ENCODE results near the gene C5orf52.
"Not testable (repeated sequence)": the region's sequence is repeated elsewhere in the genome, so short reads cannot be mapped to it uniquely, and the experiment has no call there.

The C5orf52 gene

GRCh38 chr5:157680239-157680638 lies 8.9 kb downstream of the C5orf52 start:
- DNase-seq (ENCODE audit: low read depth): no peak
- H3K27me3 ChIP-seq (replicated peaks; ENCODE audit: control insufficient read depth, insufficient read depth, low read length): peaks cover 5% of the 10 kb centered on the region
- H3K36me3 ChIP-seq (ENCODE audit: control insufficient read depth, insufficient read depth, low read length, severe bottlenecking): no peaks in the 10 kb centered on the region
- no peak overlapping the region for H3K4me3 ChIP-seq (ENCODE audit: low read length)
- no peaks in the 10 kb centered on the region for H3K4me1 ChIP-seq (ENCODE audit: control insufficient read depth, insufficient read depth, low read length)
- H3K9ac ChIP-seq (ENCODE audit: low read length): no peak overlapping the region
- H3K9me3 ChIP-seq (ENCODE audit: control insufficient read depth, low read length): no peaks in the 10 kb centered on the region

- Histone ChIP-seq H3K27me3 (replicated peaks; ENCODE audit: control insufficient read depth, insufficient read depth, low read length) (peaks cover 5% of the 10 kb centered on the region), H3K4me3 (ENCODE audit: low read length) (no peak overlapping the region), H3K9ac (ENCODE audit: low read length) (no peak overlapping the region), H3K36me3 (ENCODE audit: control insufficient read depth, insufficient read depth, low read length, severe bottlenecking) (no peaks in the 10 kb centered on the region), H3K4me1 (ENCODE audit: control insufficient read depth, insufficient read depth, low read length) (no peaks in the 10 kb centered on the region), H3K9me3 (ENCODE audit: control insufficient read depth, low read length) (no peaks in the 10 kb centered on the region)
- DNase-seq (ENCODE audit: low read depth): no peak
Measured at GRCh38 chr5:157681048-157681447, 9.7 kb downstream of the C5orf52 start.

GRCh38 chr5:157682257-157682656 lies 10.9 kb downstream of the C5orf52 start:
- H3K4me3 ChIP-seq (ENCODE audit: low read length): no peak overlapping the region
- no peaks in the 10 kb centered on the region for H3K9me3 ChIP-seq (ENCODE audit: control insufficient read depth, low read length)
- peaks cover 5% of the 10 kb centered on the region for H3K27me3 ChIP-seq (replicated peaks; ENCODE audit: control insufficient read depth, insufficient read depth, low read length)
- no peaks in the 10 kb centered on the region for H3K36me3 ChIP-seq (ENCODE audit: control insufficient read depth, insufficient read depth, low read length, severe bottlenecking)
- no peak for DNase-seq (ENCODE audit: low read depth)
- H3K4me1 ChIP-seq (ENCODE audit: control insufficient read depth, insufficient read depth, low read length): peaks cover 5% of the 10 kb centered on the region
- H3K9ac ChIP-seq (ENCODE audit: low read length): no peak overlapping the region

- not testable (repeated sequence) for H3K27me3 ChIP-seq (replicated peaks; ENCODE audit: control insufficient read depth, insufficient read depth, low read length); DNase-seq (ENCODE audit: low read depth); H3K9ac ChIP-seq (ENCODE audit: low read length); H3K4me3 ChIP-seq (ENCODE audit: low read length); H3K36me3 ChIP-seq (ENCODE audit: control insufficient read depth, insufficient read depth, low read length, severe bottlenecking); H3K4me1 ChIP-seq (ENCODE audit: control insufficient read depth, insufficient read depth, low read length); H3K9me3 ChIP-seq (ENCODE audit: control insufficient read depth, low read length)
Measured at GRCh38 chr5:157686276-157687197, 15.2 kb downstream of the C5orf52 start.

GRCh38 chr5:157687198-157687554 lies 15.8 kb downstream of the C5orf52 start:
- H3K9ac ChIP-seq (ENCODE audit: low read length): no peak overlapping the region
- H3K4me3 ChIP-seq (ENCODE audit: low read length): no peak overlapping the region
- no peak for DNase-seq (ENCODE audit: low read depth)
- H3K36me3 ChIP-seq (ENCODE audit: control insufficient read depth, insufficient read depth, low read length, severe bottlenecking): no peaks in the 10 kb centered on the region
- H3K9me3 ChIP-seq (ENCODE audit: control insufficient read depth, low read length): no peaks in the 10 kb centered on the region
- no peaks in the 10 kb centered on the region for H3K27me3 ChIP-seq (replicated peaks; ENCODE audit: control insufficient read depth, insufficient read depth, low read length)
- peaks cover 5% of the 10 kb centered on the region for H3K4me1 ChIP-seq (ENCODE audit: control insufficient read depth, insufficient read depth, low read length)

GRCh38 chr5:157689942-157690689 lies 18.8 kb downstream of the C5orf52 start:
- H3K4me1 ChIP-seq (ENCODE audit: control insufficient read depth, insufficient read depth, low read length): peaks cover 5% of the 10 kb centered on the region
- H3K36me3 ChIP-seq (ENCODE audit: control insufficient read depth, insufficient read depth, low read length, severe bottlenecking): no peaks in the 10 kb centered on the region
- no peak overlapping the region for H3K9ac ChIP-seq (ENCODE audit: low read length)
- no peaks in the 10 kb centered on the region for H3K9me3 ChIP-seq (ENCODE audit: control insufficient read depth, low read length)
- DNase-seq (ENCODE audit: low read depth): no peak
- H3K27me3 ChIP-seq (replicated peaks; ENCODE audit: control insufficient read depth, insufficient read depth, low read length): no peaks in the 10 kb centered on the region
- no peak overlapping the region for H3K4me3 ChIP-seq (ENCODE audit: low read length)

- Histone ChIP-seq H3K4me1 (ENCODE audit: control insufficient read depth, insufficient read depth, low read length) (peaks cover 5% of the 10 kb centered on the region), H3K27me3 (replicated peaks; ENCODE audit: control insufficient read depth, insufficient read depth, low read length) (no peaks in the 10 kb centered on the region), H3K9ac (ENCODE audit: low read length) (no peak overlapping the region), H3K9me3 (ENCODE audit: control insufficient read depth, low read length) (no peaks in the 10 kb centered on the region), H3K4me3 (ENCODE audit: low read length) (no peak overlapping the region), H3K36me3 (ENCODE audit: control insufficient read depth, insufficient read depth, low read length, severe bottlenecking) (no peaks in the 10 kb centered on the region)
- no peak for DNase-seq (ENCODE audit: low read depth)
Measured at GRCh38 chr5:157690690-157691433, 19.5 kb downstream of the C5orf52 start.

GRCh38 chr5:157693816-157694215 lies 22.5 kb downstream of the C5orf52 start:
- not testable (repeated sequence) for H3K4me1 ChIP-seq (ENCODE audit: control insufficient read depth, insufficient read depth, low read length); H3K9me3 ChIP-seq (ENCODE audit: control insufficient read depth, low read length); H3K4me3 ChIP-seq (ENCODE audit: low read length); DNase-seq (ENCODE audit: low read depth); H3K9ac ChIP-seq (ENCODE audit: low read length); H3K27me3 ChIP-seq (replicated peaks; ENCODE audit: control insufficient read depth, insufficient read depth, low read length); H3K36me3 ChIP-seq (ENCODE audit: control insufficient read depth, insufficient read depth, low read length, severe bottlenecking)

GRCh38 chr5:157696154-157696553 lies 24.8 kb downstream of the C5orf52 start:
- not testable (repeated sequence) for H3K4me3 ChIP-seq (ENCODE audit: low read length); H3K4me1 ChIP-seq (ENCODE audit: control insufficient read depth, insufficient read depth, low read length); H3K36me3 ChIP-seq (ENCODE audit: control insufficient read depth, insufficient read depth, low read length, severe bottlenecking); H3K9ac ChIP-seq (ENCODE audit: low read length); H3K27me3 ChIP-seq (replicated peaks; ENCODE audit: control insufficient read depth, insufficient read depth, low read length); DNase-seq (ENCODE audit: low read depth)
- H3K9me3 ChIP-seq (ENCODE audit: control insufficient read depth, low read length): peaks cover 12% of the 10 kb centered on the region

GRCh38 chr5:157698674-157699073 lies 27.3 kb downstream of the C5orf52 start:
- not testable (repeated sequence) for H3K36me3 ChIP-seq (ENCODE audit: control insufficient read depth, insufficient read depth, low read length, severe bottlenecking); DNase-seq (ENCODE audit: low read depth); H3K9ac ChIP-seq (ENCODE audit: low read length); H3K4me1 ChIP-seq (ENCODE audit: control insufficient read depth, insufficient read depth, low read length); H3K27me3 ChIP-seq (replicated peaks; ENCODE audit: control insufficient read depth, insufficient read depth, low read length); H3K4me3 ChIP-seq (ENCODE audit: low read length)
- peaks cover 12% of the 10 kb centered on the region for H3K9me3 ChIP-seq (ENCODE audit: control insufficient read depth, low read length)

GRCh38 chr5:157703736-157704135 lies 32.4 kb downstream of the C5orf52 start:
- Histone ChIP-seq H3K9ac (ENCODE audit: low read length) (no peak overlapping the region), H3K36me3 (ENCODE audit: control insufficient read depth, insufficient read depth, low read length, severe bottlenecking) (no peaks in the 10 kb centered on the region), H3K4me3 (ENCODE audit: low read length) (no peak overlapping the region), H3K27me3 (replicated peaks; ENCODE audit: control insufficient read depth, insufficient read depth, low read length) (no peaks in the 10 kb centered on the region), H3K4me1 (ENCODE audit: control insufficient read depth, insufficient read depth, low read length) (no peaks in the 10 kb centered on the region), H3K9me3 (ENCODE audit: control insufficient read depth, low read length) (peaks cover 6% of the 10 kb centered on the region)
- DNase-seq (ENCODE audit: low read depth): no peak
